ENCODE results near the gene KIF6.

The KIF6 gene

DNA sequence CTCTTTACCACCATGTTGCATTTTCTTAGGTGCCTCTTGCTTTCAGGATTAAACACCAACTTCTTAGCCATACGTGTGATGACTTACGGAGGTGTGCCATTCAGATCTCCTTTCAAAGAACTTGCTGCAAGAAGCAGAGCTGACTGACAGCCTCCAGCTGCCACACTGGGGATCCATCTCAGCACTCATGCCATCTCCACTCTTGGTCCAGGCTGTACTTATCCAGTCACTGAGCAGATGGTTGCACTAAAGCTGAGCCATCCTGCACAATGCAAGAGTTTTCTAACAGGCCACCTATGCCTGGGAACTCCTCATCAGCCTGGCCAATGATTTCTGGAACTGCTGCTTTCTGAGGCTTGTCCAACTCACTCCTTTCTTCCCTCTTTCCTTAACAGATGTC, 31.4 kb upstream of the KIF6 start:
- Histone ChIP-seq H4K20me1 (ENCODE audit: insufficient read depth, low read length) (no peaks in the 10 kb centered on the region), H3K9ac (ENCODE audit: low read length) (no peak overlapping the region), H3K27me3 (ENCODE audit: insufficient read depth, low read length) (no peaks in the 10 kb centered on the region; the same call in 1 of the 2 replicates), H3K9me3 (ENCODE audit: low read length) (no peaks in the 10 kb centered on the region), H3K36me3 (ENCODE audit: insufficient read depth, low read length) (no peaks in the 10 kb centered on the region), H3K4me1 (ENCODE audit: insufficient read depth, low read length, severe bottlenecking) (no peaks in the 10 kb centered on the region), H3F3A (ENCODE audit: insufficient read depth, low read length) (no peaks in the 10 kb centered on the region), H3K79me2 (ENCODE audit: insufficient read depth, low read length) (no peaks in the 10 kb centered on the region), H2AFZ (ENCODE audit: low read length) (no peak overlapping the region), H3K27ac (ENCODE audit: low read depth, low read length, poor library complexity, severe bottlenecking) (no peak overlapping the region), H3K4me2 (ENCODE audit: low read length) (no peak overlapping the region), H3K4me3 (ENCODE audit: low read depth, low read length, poor library complexity, severe bottlenecking) (no peak overlapping the region), H3K9me2 (ENCODE audit: low read depth, low read length) (no peaks in the 10 kb centered on the region)
- no peak for TF ChIP-seq EZH2 (IDR thresholded peaks at IDR 0.05; ENCODE audit: borderline replicate concordance, low read length)

DNA sequence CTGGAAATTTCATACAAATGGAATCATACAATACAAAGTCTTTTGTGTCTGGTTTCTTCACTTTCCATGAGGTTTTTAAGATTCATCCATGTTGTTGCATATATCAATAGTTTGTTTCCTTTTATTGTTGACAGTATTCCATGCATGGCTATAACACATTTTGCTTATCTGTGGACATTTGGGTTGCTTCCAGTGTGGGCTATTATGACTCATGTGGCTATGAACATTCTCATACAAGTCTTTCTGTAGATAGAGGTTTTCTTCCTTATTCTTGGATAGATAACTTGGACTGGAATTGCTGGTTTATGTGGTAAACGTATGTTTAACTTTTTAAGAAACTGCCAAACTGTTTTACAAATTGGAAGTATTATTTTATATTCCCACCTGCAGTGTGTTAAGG, 30.0 kb upstream of the KIF6 start:
- Histone ChIP-seq H3K27ac (ENCODE audit: low read depth, low read length, poor library complexity, severe bottlenecking) (no peak overlapping the region), H3K4me2 (ENCODE audit: low read length) (no peak overlapping the region), H3K9me2 (ENCODE audit: low read depth, low read length) (no peaks in the 10 kb centered on the region), H3K4me1 (ENCODE audit: insufficient read depth, low read length, severe bottlenecking) (no peaks in the 10 kb centered on the region), H3F3A (ENCODE audit: insufficient read depth, low read length) (no peaks in the 10 kb centered on the region), H3K79me2 (ENCODE audit: insufficient read depth, low read length) (no peaks in the 10 kb centered on the region), H3K9ac (ENCODE audit: low read length) (no peak overlapping the region), H3K9me3 (ENCODE audit: low read length) (no peaks in the 10 kb centered on the region), H3K36me3 (ENCODE audit: insufficient read depth, low read length) (no peaks in the 10 kb centered on the region), H2AFZ (ENCODE audit: low read length) (no peak overlapping the region), H3K27me3 (ENCODE audit: insufficient read depth, low read length) (no peaks in the 10 kb centered on the region; the same call in 1 of the 2 replicates), H3K4me3 (ENCODE audit: low read depth, low read length, poor library complexity, severe bottlenecking) (no peak overlapping the region), H4K20me1 (ENCODE audit: insufficient read depth, low read length) (no peaks in the 10 kb centered on the region)
- no peak for TF ChIP-seq EZH2 (IDR thresholded peaks at IDR 0.05; ENCODE audit: borderline replicate concordance, low read length)
- TF ChIP-seq, protein P1, sequence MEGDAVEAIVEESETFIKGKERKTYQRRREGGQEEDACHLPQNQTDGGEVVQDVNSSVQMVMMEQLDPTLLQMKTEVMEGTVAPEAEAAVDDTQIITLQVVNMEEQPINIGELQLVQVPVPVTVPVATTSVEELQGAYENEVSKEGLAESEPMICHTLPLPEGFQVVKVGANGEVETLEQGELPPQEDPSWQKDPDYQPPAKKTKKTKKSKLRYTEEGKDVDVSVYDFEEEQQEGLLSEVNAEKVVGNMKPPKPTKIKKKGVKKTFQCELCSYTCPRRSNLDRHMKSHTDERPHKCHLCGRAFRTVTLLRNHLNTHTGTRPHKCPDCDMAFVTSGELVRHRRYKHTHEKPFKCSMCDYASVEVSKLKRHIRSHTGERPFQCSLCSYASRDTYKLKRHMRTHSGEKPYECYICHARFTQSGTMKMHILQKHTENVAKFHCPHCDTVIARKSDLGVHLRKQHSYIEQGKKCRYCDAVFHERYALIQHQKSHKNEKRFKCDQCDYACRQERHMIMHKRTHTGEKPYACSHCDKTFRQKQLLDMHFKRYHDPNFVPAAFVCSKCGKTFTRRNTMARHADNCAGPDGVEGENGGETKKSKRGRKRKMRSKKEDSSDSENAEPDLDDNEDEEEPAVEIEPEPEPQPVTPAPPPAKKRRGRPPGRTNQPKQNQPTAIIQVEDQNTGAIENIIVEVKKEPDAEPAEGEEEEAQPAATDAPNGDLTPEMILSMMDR (IDR thresholded peaks at IDR 0.05; ENCODE audit: low read length) = no peak

DNA sequence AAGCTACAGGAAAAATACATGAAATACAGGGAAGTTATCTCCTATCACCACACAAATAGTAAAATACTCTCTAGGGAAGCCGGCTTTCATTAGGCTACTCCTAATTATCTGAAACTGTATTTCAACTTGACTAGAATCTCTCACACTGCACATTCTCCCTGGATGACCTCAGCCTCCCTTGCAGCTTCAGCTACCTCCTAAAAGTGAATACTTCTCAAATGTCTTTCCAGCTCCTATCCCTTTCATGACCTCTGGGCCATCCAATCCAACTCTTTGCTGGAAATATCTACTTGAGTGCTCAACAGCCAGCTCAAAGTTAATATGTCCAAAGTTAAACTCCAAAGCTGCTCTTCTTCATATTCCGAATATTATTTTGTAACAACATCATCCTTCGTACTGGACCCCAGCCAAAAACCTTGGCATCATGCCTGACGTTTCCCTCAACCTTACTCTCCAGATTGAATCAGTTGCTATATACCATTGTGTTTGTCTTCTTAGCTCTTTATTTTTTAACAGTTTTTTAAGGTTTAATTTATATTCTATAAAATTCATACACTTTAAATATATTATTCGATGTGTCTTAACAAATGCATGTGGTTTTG, 29.4 kb upstream of the KIF6 start:
- TF ChIP-seq EZH2 (IDR thresholded peaks at IDR 0.05; ENCODE audit: borderline replicate concordance, low read length) = no peak
- TF ChIP-seq, protein P1 (IDR thresholded peaks at IDR 0.05; ENCODE audit: low read length) = no peak
- H3K36me3 ChIP-seq (ENCODE audit: insufficient read depth, low read length) = no peaks in the 10 kb centered on the region
- no peaks in the 10 kb centered on the region for H3F3A ChIP-seq (ENCODE audit: insufficient read depth, low read length)

DNA sequence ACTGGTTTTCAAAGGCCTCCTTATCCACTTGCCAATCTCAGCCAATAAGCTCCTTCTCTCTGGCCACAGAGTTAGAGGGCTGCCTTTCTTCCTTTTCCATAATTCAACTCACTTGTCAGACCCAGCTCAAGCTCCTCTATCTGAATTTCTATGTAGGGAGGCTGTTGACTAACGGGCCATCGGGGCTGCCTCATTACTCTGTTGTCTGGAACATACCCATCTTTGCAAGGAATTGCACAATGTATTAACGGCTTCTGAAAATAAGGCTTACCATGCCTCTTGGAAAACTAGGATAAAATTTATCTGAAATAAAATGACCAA, 28.5 kb upstream of the KIF6 start:
- Histone ChIP-seq H3K9ac (ENCODE audit: low read length) (no peak overlapping the region), H3K9me3 (ENCODE audit: low read length) (no peaks in the 10 kb centered on the region), H3K27me3 (ENCODE audit: insufficient read depth, low read length) (no peaks in the 10 kb centered on the region; the same call in 1 of the 2 replicates), H3K27ac (ENCODE audit: low read depth, low read length, poor library complexity, severe bottlenecking) (no peak overlapping the region), H4K20me1 (ENCODE audit: insufficient read depth, low read length) (no peaks in the 10 kb centered on the region), H3K9me2 (ENCODE audit: low read depth, low read length) (no peaks in the 10 kb centered on the region), H3K36me3 (ENCODE audit: insufficient read depth, low read length) (no peaks in the 10 kb centered on the region), H3K4me2 (ENCODE audit: low read length) (no peak overlapping the region), H3K4me3 (ENCODE audit: low read depth, low read length, poor library complexity, severe bottlenecking) (no peak overlapping the region), H3F3A (ENCODE audit: insufficient read depth, low read length) (no peaks in the 10 kb centered on the region), H2AFZ (ENCODE audit: low read length) (no peak overlapping the region), H3K79me2 (ENCODE audit: insufficient read depth, low read length) (no peaks in the 10 kb centered on the region), H3K4me1 (ENCODE audit: insufficient read depth, low read length, severe bottlenecking) (no peaks in the 10 kb centered on the region)
- no peak for TF ChIP-seq EZH2 (IDR thresholded peaks at IDR 0.05; ENCODE audit: borderline replicate concordance, low read length)
- TF ChIP-seq, protein P1 (IDR thresholded peaks at IDR 0.05; ENCODE audit: low read length) = no peak

More for the DNA sequence above, 29.4 kb upstream of the KIF6 start:
- Histone ChIP-seq H3K4me1 (ENCODE audit: insufficient read depth, low read length, severe bottlenecking) (no peaks in the 10 kb centered on the region), H2AFZ (ENCODE audit: low read length) (no peak overlapping the region), H3K4me2 (ENCODE audit: low read length) (no peak overlapping the region), H3K9me3 (ENCODE audit: low read length) (no peaks in the 10 kb centered on the region), H3K27ac (ENCODE audit: low read depth, low read length, poor library complexity, severe bottlenecking) (no peak overlapping the region), H3K9ac (ENCODE audit: low read length) (no peak overlapping the region), H3K27me3 (ENCODE audit: insufficient read depth, low read length) (no peaks in the 10 kb centered on the region; the same call in 1 of the 2 replicates), H4K20me1 (ENCODE audit: insufficient read depth, low read length) (no peaks in the 10 kb centered on the region), H3K79me2 (ENCODE audit: insufficient read depth, low read length) (no peaks in the 10 kb centered on the region), H3K4me3 (ENCODE audit: low read depth, low read length, poor library complexity, severe bottlenecking) (no peak overlapping the region), H3K9me2 (ENCODE audit: low read depth, low read length) (no peaks in the 10 kb centered on the region)

All from OCI-LY1 (cell line).